GM12878 (cell line): ENCODE results near the gene MAN2A1.

Experiments used
- CTCF ChIP-seq, 3 experiments: IDR thresholded peaks in 2 of 3; conservative IDR thresholded peaks in 1 of 3; 2 replicates each; pipeline ENCODE4 v1.5.1; 2011; ENCODE audit warnings: low read depth in 3 of 3, low read length in 3 of 3, mild to moderate bottlenecking in 3 of 3, control low read depth in 2 of 3, moderate library complexity in 2 of 3, inconsistent platforms in 1 of 3, mixed read lengths in 1 of 3; ENCODE audit not compliant: control insufficient read depth in 2 of 3, insufficient read depth in 1 of 3; ENCODE audit errors: extremely low read depth in 1 of 3
- SRF ChIP-seq, 2 experiments: IDR thresholded peaks; 2 replicates each; pipeline ENCODE4 v1.6.1; 2011; ENCODE audit warnings: low read depth in 2 of 2, low read length in 2 of 2, mild to moderate bottlenecking in 1 of 2, moderate library complexity in 1 of 2

- TF ChIP-seq SRF (IDR thresholded peaks at IDR 0.05; ENCODE audit: low read depth in 2 of 2, low read length in 2 of 2) (no peak), CTCF (IDR thresholded peaks at IDR 0.05 in 2 of 3, conservative IDR thresholded peaks at IDR 0.05 in 1 of 3; ENCODE audit: control insufficient read depth in 2 of 3, extremely low read depth in 1 of 3, insufficient read depth in 1 of 3, low read depth in 3 of 3, low read length in 3 of 3) (no peak)
Measured at GRCh38 chr5:109849478-109850088, 159.9 kb downstream of the MAN2A1 start.
